A673 (cell line): Measurements from ENCODE around the gene MAGI3.

ENCODE experiments used
- CTCF ChIP-seq: fragments of 300-800, 200-600 bp; sonication (generic); conservative IDR thresholded peaks from 2 replicates; pipeline ENCODE4 v1.5.1; 2017; ENCODE audit warnings: low read depth, mild to moderate bottlenecking, antibody characterized with exemption, low read length, moderate library complexity, mixed read lengths
- EZH2 ChIP-seq: fragments of 200-600 bp; sonication (generic); IDR thresholded peaks from 2 replicates; pipeline ENCODE4 v1.6.1; 2017; ENCODE audit warnings: borderline replicate concordance, low read depth, mild to moderate bottlenecking, mixed read lengths, antibody characterized with exemption, low read length; ENCODE audit not compliant: poor library complexity, severe bottlenecking

DNA sequence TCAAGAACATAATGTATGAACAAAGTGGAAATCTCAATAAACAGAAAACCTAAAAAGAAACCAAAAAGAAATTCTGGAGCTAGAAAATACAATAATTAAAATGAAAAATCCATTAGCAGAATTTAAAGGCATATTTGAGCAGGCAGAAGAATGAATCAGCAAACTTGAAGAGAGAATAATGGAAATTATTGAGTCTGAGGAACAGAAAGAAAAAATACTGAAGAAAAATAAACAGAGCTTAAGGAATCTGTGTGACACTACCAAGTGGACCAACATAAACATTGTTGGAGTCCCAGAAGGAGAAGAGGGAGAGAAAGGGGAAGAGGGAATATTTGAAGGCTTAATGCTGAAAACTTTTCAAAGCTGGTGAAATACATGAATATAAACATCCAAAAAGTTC is 54.5 kb downstream of the MAGI3 start:
- TF ChIP-seq CTCF (no peak), EZH2 (no peak)
